ENCODE results near the gene ZNF622. TPM values are rescaled to one million over a fixed set of nuclear protein-coding genes. Genes with fewer than 3 reads are reported as not detected.

ZNF622 gene
- total RNA-seq, 2 donors from 2014 or later = 30.5 to 42.7 TPM

GRCh38 chr5:16411741-16412455 lies 53.7 kb downstream of the ZNF622 start:
- no peaks in the 10 kb centered on the region for H3K4me1 Mint-ChIP-seq
- H3K36me3 Mint-ChIP-seq (ENCODE audit: low read depth) = no peaks in the 10 kb centered on the region
- H3K27ac Mint-ChIP-seq = no peak overlapping the region
- DNase-seq = no peak
- H3K4me3 Mint-ChIP-seq = no peak overlapping the region
- no peaks in the 10 kb centered on the region for H3K9me3 ChIP-seq (ENCODE audit: control insufficient read depth, low read length, poor library complexity, severe bottlenecking)
- H3K27me3 Mint-ChIP-seq = peaks cover 21% of the 10 kb centered on the region
- no peak for ATAC-seq

- no peak overlapping the region for H3K27ac Mint-ChIP-seq
- H3K9me3 ChIP-seq (ENCODE audit: control insufficient read depth, low read length, poor library complexity, severe bottlenecking) = no peaks in the 10 kb centered on the region
- H3K4me1 Mint-ChIP-seq = no peaks in the 10 kb centered on the region
- ATAC-seq = no peak
- H3K27me3 Mint-ChIP-seq = peaks cover 21% of the 10 kb centered on the region
- H3K36me3 Mint-ChIP-seq (ENCODE audit: low read depth) = no peaks in the 10 kb centered on the region
- DNase-seq = no peak
- no peak overlapping the region for H3K4me3 Mint-ChIP-seq
These were observed 54.4 kb downstream of the ZNF622 start for GRCh38 chr5:16411235-16411634.

- Mint-ChIP-seq H3K27ac (no peak overlapping the region), H3K27me3 (peaks cover 19% of the 10 kb centered on the region), H3K36me3 (ENCODE audit: low read depth) (no peaks in the 10 kb centered on the region), H3K4me1 (no peaks in the 10 kb centered on the region), H3K4me3 (no peak overlapping the region)
- DNase-seq (no peak), ATAC-seq (no peak)
- H3K9me3 ChIP-seq (ENCODE audit: control insufficient read depth, low read length, poor library complexity, severe bottlenecking) = no peaks in the 10 kb centered on the region
These were observed 55.3 kb downstream of the ZNF622 start for GRCh38 chr5:16410338-16410737.

GRCh38 chr5:16406630-16407029 lies 59.0 kb downstream of the ZNF622 start:
- H3K9me3 ChIP-seq (ENCODE audit: control insufficient read depth, low read length, poor library complexity, severe bottlenecking) = no peaks in the 10 kb centered on the region
- no peak for ATAC-seq
- no peaks in the 10 kb centered on the region for H3K4me1 Mint-ChIP-seq
- H3K4me3 Mint-ChIP-seq = no peak overlapping the region
- no peak overlapping the region for H3K27ac Mint-ChIP-seq
- H3K36me3 Mint-ChIP-seq (ENCODE audit: low read depth) = no peaks in the 10 kb centered on the region
- DNase-seq = no peak
- H3K27me3 Mint-ChIP-seq = peaks cover 6% of the 10 kb centered on the region

GRCh38 chr5:16406023-16406422 lies 59.6 kb downstream of the ZNF622 start:
- no peak for ATAC-seq
- H3K27ac Mint-ChIP-seq = no peak overlapping the region
- no peaks in the 10 kb centered on the region for H3K36me3 Mint-ChIP-seq (ENCODE audit: low read depth)
- no peak overlapping the region for H3K4me3 Mint-ChIP-seq
- no peaks in the 10 kb centered on the region for H3K9me3 ChIP-seq (ENCODE audit: control insufficient read depth, low read length, poor library complexity, severe bottlenecking)
- H3K4me1 Mint-ChIP-seq = no peaks in the 10 kb centered on the region
- DNase-seq = no peak
- peaks cover 4% of the 10 kb centered on the region for H3K27me3 Mint-ChIP-seq

Other genes with a start within 250 kb of the ZNF622 start
- 10 to 100 TPM; 30.2 to 37.8 TPM for gene RETREG1, start 151.2 kb upstream of the ZNF622 start, total RNA-seq